ENCODE results near the gene SLC4A4. TPM values are rescaled to one million over a fixed set of nuclear protein-coding genes. Genes with fewer than 3 reads are reported as not detected.
A peak's percentile ranks its signal among the peaks of the same experiment; 100 is the strongest.

The SLC4A4 gene
- total RNA-seq (2014; rRNA removed; shearing (Covaris generic)) = 0.16 TPM in 2 replicates
- 0.13 and 0.23 TPM in 2 replicates for polyA plus RNA-seq (2015; cell fraction: cytosol; rRNA removed)
- polyA plus RNA-seq (2015; cell fraction: nucleus; rRNA removed) = 0.26 and 0.53 TPM in 2 replicates

- DNase-seq (ENCODE audit: low read depth, low spot score) = peak; percentile 25
- in situ Hi-C loops (cut with HindIII; ENCODE audit: low pct_unique_long_range_greater_than_20kb, low sequenced_read_pairs) = no loop called here
Measured at GRCh38 chr4:71338846-71339593, at the start of gene SLC4A4. TSS of gene SLC4A4 (plus strand) at chr4:71339020.

GRCh38 chr4:71290074-71290473, 48.7 kb upstream of the SLC4A4 start:
- DNase-seq (ENCODE audit: low read depth, low spot score) = no peak
- in situ Hi-C loops (cut with HindIII; ENCODE audit: low pct_unique_long_range_greater_than_20kb, low sequenced_read_pairs) = no loop called here

- in situ Hi-C loops (cut with HindIII; ENCODE audit: low pct_unique_long_range_greater_than_20kb, low sequenced_read_pairs) = no loop called here
- no peak for DNase-seq (ENCODE audit: low read depth, low spot score)
Measured at GRCh38 chr4:71290476-71290875, 48.3 kb upstream of the SLC4A4 start.

- DNase-seq (ENCODE audit: low read depth, low spot score) = no peak
- in situ Hi-C loops (cut with HindIII; ENCODE audit: low pct_unique_long_range_greater_than_20kb, low sequenced_read_pairs) = no loop called here
Measured at GRCh38 chr4:71292228-71292627, 46.6 kb upstream of the SLC4A4 start.

- no peak for DNase-seq (ENCODE audit: low read depth, low spot score)
- in situ Hi-C loops (cut with HindIII; ENCODE audit: low pct_unique_long_range_greater_than_20kb, low sequenced_read_pairs) = no loop called here
Measured at GRCh38 chr4:71293705-71294104, 45.1 kb upstream of the SLC4A4 start.

GRCh38 chr4:71294301-71294700, 44.5 kb upstream of the SLC4A4 start:
- DNase-seq (ENCODE audit: low read depth, low spot score) = no peak
- in situ Hi-C loops (cut with HindIII; ENCODE audit: low pct_unique_long_range_greater_than_20kb, low sequenced_read_pairs) = no loop called here

GRCh38 chr4:71296945-71297344, 41.9 kb upstream of the SLC4A4 start:
- peak; percentile 59 for DNase-seq (ENCODE audit: low read depth, low spot score)
- in situ Hi-C loops (cut with HindIII; ENCODE audit: low pct_unique_long_range_greater_than_20kb, low sequenced_read_pairs) = no loop called here

GRCh38 chr4:71300362-71300761, 38.5 kb upstream of the SLC4A4 start:
- no peak for DNase-seq (ENCODE audit: low read depth, low spot score)
- in situ Hi-C loops (cut with HindIII; ENCODE audit: low pct_unique_long_range_greater_than_20kb, low sequenced_read_pairs) = no loop called here

GRCh38 chr4:71300964-71301363, 37.9 kb upstream of the SLC4A4 start:
- DNase-seq (ENCODE audit: low read depth, low spot score) = no peak
- in situ Hi-C loops (cut with HindIII; ENCODE audit: low pct_unique_long_range_greater_than_20kb, low sequenced_read_pairs) = no loop called here

GRCh38 chr4:71303287-71303686, 35.5 kb upstream of the SLC4A4 start:
- DNase-seq (ENCODE audit: low read depth, low spot score) = no peak
- in situ Hi-C loops (cut with HindIII; ENCODE audit: low pct_unique_long_range_greater_than_20kb, low sequenced_read_pairs) = no loop called here

GRCh38 chr4:71303850-71304249, 35.0 kb upstream of the SLC4A4 start:
- DNase-seq (ENCODE audit: low read depth, low spot score) = no peak
- in situ Hi-C loops (cut with HindIII; ENCODE audit: low pct_unique_long_range_greater_than_20kb, low sequenced_read_pairs) = no loop called here

GRCh38 chr4:71304289-71304850, 34.5 kb upstream of the SLC4A4 start:
- in situ Hi-C loops (cut with HindIII; ENCODE audit: low pct_unique_long_range_greater_than_20kb, low sequenced_read_pairs) = no loop called here
- DNase-seq (ENCODE audit: low read depth, low spot score) = no peak

GRCh38 chr4:71307729-71308128, 31.1 kb upstream of the SLC4A4 start:
- in situ Hi-C loops (cut with HindIII; ENCODE audit: low pct_unique_long_range_greater_than_20kb, low sequenced_read_pairs) = no loop called here
- DNase-seq (ENCODE audit: low read depth, low spot score) = no peak

GRCh38 chr4:71322425-71322824, 16.4 kb upstream of the SLC4A4 start:
- in situ Hi-C loops (cut with HindIII; ENCODE audit: low pct_unique_long_range_greater_than_20kb, low sequenced_read_pairs) = no loop called here
- no peak for DNase-seq (ENCODE audit: low read depth, low spot score)

- in situ Hi-C loops (cut with HindIII; ENCODE audit: low pct_unique_long_range_greater_than_20kb, low sequenced_read_pairs) = no loop called here
- no peak for DNase-seq (ENCODE audit: low read depth, low spot score)
Measured at GRCh38 chr4:71333368-71333767, 5.5 kb upstream of the SLC4A4 start.

GRCh38 chr4:71333960-71334359, 4.9 kb upstream of the SLC4A4 start:
- DNase-seq (ENCODE audit: low read depth, low spot score) = no peak
- in situ Hi-C loops (cut with HindIII; ENCODE audit: low pct_unique_long_range_greater_than_20kb, low sequenced_read_pairs) = no loop called here

GRCh38 chr4:71334465-71334882, 4.3 kb upstream of the SLC4A4 start:
- in situ Hi-C loops (cut with HindIII; ENCODE audit: low pct_unique_long_range_greater_than_20kb, low sequenced_read_pairs) = no loop called here
- no peak for DNase-seq (ENCODE audit: low read depth, low spot score)

GRCh38 chr4:71343670-71344466, 5.0 kb downstream of the SLC4A4 start:
- in situ Hi-C loops (cut with HindIII; ENCODE audit: low pct_unique_long_range_greater_than_20kb, low sequenced_read_pairs) = no loop called here
- DNase-seq (ENCODE audit: low read depth, low spot score) = no peak

All from SK-MEL-5 (cell line).